A673 (cell line): ENCODE results near the gene HAUS7.

ENCODE experiments used
- EZH2 ChIP-seq: fragments of 200-600 bp; sonication (generic); IDR thresholded peaks from 2 replicates; pipeline ENCODE4 v1.6.1; 2017; ENCODE audit warnings: borderline replicate concordance, low read depth, mild to moderate bottlenecking, mixed read lengths, antibody characterized with exemption, low read length; ENCODE audit not compliant: poor library complexity, severe bottlenecking
- TF ChIP-seq, protein P1 (sequence below): fragments of 300-800, 200-600 bp; sonication (generic); conservative IDR thresholded peaks from 2 replicates; pipeline ENCODE4 v1.5.1; 2017; ENCODE audit warnings: low read depth, mild to moderate bottlenecking, antibody characterized with exemption, low read length, moderate library complexity, mixed read lengths

DNA sequence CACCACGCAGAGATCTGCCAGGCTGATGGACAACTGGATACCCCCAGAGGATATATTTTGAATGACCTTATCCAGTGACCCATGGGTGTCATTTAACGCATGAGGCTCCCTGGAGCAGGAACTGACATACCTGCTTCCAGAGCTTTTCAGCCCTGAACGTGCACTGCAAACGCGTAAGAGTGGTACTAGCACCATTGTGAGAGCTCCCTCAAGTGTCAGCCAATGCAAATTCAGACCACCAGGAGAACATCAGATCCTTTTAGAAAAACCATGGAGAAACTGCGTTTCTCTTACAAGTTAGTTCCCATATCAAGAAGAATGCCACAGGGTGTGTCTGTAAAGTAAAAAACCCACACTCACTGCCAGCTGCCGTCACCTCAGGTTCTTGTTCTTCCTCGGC is 31.8 kb downstream of the HAUS7 start:
- TF ChIP-seq, protein P1, sequence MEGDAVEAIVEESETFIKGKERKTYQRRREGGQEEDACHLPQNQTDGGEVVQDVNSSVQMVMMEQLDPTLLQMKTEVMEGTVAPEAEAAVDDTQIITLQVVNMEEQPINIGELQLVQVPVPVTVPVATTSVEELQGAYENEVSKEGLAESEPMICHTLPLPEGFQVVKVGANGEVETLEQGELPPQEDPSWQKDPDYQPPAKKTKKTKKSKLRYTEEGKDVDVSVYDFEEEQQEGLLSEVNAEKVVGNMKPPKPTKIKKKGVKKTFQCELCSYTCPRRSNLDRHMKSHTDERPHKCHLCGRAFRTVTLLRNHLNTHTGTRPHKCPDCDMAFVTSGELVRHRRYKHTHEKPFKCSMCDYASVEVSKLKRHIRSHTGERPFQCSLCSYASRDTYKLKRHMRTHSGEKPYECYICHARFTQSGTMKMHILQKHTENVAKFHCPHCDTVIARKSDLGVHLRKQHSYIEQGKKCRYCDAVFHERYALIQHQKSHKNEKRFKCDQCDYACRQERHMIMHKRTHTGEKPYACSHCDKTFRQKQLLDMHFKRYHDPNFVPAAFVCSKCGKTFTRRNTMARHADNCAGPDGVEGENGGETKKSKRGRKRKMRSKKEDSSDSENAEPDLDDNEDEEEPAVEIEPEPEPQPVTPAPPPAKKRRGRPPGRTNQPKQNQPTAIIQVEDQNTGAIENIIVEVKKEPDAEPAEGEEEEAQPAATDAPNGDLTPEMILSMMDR, result peak; percentile 52; the same call in 1 of the 2 replicates
- TF ChIP-seq EZH2, result no peak
